NCI-H2227 (cell line): Measurements from ENCODE around the gene DNAJA4.
"Not testable (repeated sequence)": the region's sequence is repeated elsewhere in the genome, so short reads cannot be mapped to it uniquely, and the experiment has no call there.

Experiments
- DNase-seq: peaks from one replicate; lab custom pipeline; 2025; ENCODE audit not compliant: unreplicated experiment; lab: John Stamatoyannopoulos, UW

DNAJA4 gene

DNA sequence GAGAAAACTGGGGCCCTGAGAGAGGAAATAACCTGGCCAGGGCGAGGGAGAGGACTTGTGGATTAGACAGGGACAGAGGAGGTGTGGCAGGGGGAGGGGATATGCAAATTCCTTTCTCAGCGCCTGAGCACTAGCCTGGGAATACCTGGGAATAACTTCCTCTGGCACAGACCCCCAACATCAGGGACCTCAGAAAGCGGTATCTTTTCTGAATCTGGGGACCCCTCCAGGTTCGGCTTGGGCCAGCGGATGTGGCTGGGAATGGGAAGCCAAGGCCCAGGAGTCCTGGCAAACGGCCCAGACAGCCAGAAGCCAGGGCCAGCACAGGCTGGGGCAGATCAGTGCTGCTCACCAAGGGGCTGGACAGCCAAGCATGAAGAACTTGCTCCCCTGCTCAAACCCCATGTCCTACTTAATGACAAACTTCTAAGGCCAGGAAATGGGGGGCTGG is 20.8 kb upstream of the DNAJA4 start:
- DNase-seq = no peak

DNA sequence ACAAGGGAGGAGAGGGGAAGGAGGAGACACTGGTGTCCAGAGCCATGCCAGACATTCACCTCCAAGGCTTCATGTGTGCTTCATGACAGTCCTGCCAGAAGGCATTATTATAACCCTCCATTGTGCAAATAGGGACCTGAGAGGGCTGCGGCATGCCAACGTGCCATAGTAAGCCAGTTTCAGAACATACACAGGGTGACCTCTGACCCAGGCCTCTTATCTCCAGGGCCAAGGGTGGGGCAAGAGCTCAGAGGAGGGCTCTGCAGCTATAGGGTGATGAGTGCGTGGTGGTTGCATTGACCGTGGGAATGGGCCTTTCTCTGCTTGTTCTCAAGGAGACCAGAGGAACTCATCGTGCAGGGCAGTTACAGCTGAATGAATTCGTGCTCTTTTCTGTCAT is 20.3 kb upstream of the DNAJA4 start:
- DNase-seq = no peak

DNA sequence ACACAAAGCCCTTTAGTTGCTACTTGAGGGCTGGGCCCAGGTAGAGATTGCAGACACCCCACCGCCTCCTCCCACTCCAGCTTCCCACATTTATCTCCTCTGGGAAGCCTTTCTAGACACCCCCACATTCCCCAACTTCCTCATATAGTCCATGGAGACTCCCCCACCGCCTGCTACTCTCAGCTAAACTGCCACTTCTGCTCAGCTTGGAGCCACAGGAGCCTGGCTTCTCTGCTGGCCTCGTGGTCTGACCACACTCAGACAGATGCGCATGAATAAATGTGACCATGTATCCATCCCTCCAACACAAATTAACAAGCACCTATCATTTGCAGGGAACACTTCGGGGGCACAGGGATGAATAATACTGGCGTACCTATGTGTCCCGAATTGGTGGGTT is 19.5 kb upstream of the DNAJA4 start:
- no peak for DNase-seq

DNA sequence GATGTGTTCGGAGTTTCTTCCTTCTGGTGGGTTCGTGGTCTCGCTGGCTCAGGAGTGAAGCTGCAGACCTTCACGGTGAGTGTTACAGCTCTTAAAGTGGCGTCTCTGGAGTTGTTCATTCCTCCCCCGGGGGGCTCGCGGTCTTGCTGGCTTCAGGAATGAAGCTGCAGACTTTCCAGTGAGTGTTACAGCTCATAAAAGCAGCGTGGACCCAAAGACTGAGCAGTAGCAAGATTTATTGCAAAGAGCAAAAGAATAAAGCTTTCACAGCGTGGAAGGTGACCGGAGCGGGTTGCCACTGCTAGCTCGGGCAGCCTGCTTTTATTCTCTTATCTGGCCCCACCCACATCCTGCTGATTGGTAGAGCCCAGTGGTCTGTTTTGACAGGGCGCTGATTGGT is 19.0 kb upstream of the DNAJA4 start:
- not testable (repeated sequence) for DNase-seq

DNA sequence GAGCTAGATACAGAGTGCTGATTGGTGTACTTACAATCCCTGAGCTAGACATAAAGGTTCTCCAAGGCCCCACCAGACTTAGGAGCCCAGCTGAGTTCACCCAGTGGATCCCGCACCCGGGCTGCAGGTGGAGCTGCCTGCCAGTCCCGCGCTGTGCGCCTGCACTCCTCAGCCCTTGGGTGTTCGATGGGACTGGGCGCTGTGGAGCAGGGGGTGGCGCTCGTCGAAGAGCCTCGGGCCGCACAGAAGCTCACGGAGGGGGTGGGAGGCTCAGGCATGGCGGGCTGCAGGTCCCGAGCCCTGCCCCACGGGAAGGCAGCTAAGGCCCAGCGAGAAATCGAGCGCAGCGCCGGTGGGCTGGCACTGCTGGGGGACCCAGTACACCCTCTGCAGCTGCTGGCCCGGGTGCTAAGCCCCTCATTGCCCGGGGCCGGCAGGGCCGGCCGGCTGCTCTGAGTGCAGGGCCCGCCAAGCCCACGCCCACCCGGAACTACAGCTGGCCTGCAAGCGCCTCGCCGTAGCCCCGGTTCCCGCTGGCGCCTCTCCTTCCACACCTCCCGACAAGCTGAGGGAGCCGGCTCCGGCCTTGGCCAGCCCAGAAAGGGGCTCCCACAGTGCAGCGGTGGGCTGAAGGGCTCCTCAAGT is 18.3 kb upstream of the DNAJA4 start:
- DNase-seq = not testable (repeated sequence)

DNA sequence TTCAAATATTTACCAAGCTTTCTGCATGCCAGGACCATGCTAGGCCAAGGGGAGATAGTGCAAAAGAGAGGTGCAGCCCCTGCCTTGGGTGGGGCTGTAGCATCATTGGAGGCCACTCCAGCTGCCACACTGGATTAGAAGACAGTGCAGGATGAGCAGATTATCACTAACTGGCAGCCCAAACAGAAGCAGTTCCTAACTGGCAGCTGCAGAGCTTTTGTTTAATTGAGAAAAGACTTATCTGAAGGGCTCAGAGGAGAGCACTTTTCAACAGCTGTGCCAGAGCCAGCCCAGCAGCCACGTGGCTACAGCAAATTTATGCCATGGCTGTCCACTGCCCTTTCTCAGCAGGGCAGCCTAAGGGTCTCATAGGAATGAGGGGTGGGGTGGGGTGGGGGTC is 16.5 kb upstream of the DNAJA4 start:
- no peak for DNase-seq

DNA sequence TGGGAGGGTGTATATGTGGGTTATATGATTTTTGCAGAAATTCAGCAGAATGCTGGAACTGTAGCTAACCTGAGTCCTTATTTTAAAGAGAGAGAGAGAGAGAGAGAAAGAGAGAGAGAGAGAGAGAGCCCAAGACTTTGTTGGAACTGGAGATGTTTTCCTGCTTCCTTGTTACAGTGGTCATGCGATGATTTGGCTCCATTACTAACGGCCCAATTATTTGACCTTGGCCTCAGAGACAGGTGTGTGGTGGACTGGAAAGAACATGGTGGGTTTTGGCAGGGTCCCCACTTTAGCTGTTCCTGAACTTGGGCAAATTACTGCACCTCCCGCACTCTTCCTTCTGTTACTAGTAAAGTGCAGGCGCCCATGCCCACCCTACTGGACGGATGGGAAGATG is 15.2 kb upstream of the DNAJA4 start:
- DNase-seq = no peak

DNA sequence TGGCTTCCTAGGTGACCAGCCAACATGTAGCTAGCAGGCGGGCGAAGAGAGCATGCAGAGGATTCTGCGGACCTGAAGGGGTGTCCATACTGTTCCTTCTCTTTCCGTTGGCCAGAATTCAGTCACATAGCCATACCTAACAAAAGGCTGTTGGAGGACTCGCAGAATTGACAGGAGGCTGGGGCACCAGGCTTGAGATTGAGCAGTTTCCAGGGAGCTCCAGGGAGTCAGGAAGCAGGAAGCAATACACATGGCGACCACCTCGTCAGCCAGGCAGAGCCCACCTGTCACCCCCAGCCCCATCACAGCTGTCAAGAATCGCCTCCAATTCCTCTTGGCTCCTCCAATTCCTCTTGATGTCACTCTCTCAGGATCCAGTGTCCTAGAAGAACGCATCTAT is 13.2 kb upstream of the DNAJA4 start:
- DNase-seq = no peak

DNA sequence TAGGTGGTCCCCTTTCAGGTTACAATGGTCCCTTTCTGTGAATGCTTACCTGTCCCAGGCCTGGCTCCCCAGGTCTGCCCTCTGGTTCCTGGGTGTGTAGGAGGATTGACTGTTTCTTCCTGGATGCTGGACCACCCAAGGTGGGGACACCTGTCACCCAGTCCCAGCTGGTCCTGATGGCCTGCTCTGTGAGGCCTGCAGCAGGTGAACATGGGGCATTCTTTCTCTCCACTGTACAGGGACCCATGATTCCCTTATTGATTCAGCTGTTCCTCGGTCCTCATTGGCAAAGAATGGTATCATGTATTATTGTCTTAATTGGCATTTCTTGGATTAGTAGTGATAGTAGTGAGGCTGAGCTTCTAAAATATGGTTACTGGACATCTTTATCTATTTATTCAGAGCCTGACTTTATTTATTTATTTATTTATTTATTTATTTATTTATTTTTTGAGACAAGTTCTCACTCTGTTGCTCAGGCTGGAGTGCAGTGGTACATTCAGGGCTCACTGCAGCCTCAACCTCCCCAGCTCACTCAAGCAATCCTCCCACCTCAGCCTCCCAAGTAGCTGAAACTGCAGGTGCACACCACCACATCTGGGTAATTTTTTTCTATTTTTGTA is 8.8 kb upstream of the DNAJA4 start:
- no peak for DNase-seq

DNA sequence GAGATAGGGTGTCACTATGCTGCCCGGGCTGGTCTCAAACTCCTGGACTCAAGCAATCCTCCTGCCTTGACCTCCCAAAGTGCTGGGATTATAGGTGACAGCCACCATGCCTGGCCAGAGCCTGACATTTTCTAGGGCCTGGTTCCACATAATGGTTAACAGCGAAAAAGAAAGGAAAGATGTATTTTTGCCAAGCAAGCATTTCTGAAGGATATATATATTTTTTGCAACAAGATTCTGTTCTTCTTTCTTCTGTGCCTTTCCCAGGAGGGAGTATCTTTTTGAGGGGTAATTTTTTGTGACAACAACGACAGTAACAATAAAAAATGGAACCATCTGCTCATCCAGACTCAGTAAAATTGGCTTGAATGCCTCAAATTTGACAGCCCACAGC is 8.3 kb upstream of the DNAJA4 start:
- DNase-seq = no peak

DNA sequence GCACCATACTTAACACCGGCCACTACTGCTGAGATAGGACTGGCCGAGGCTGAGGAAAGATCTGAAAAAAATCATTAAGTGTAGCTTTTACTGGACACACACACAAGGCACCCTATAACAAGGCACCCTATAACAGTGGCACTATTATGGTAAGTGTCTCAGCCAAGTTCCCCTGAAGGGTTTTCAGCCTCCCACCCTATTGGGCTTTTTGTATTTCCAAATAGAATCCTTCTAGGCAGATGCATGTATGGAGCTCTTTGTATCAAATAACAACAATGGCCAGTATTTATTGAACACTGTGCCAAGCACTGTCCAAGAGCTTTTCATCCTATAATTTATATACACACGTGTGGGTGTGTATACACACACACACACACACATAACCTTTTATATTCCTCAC is 6.7 kb upstream of the DNAJA4 start:
- DNase-seq = no peak

DNA sequence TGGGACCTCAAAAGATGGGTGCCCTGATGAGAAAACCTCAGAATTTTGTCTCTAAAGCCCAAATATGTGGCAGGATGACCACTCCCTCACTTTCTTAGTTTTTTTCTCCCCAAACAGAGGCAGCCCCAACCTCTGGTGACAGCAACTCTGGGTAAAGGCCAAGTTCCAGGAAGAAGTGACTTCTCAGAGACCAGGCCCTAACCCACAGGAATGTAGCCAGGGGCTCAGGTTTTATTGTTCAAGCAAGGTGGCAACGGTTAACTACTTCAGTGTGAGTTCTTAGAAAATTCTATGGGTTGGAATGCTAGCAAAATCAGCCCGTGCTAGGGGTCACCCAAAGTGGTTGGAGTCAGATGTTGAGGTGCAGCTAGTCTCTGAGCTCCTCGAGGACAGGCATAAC is 5.1 kb upstream of the DNAJA4 start:
- DNase-seq = no peak

DNA sequence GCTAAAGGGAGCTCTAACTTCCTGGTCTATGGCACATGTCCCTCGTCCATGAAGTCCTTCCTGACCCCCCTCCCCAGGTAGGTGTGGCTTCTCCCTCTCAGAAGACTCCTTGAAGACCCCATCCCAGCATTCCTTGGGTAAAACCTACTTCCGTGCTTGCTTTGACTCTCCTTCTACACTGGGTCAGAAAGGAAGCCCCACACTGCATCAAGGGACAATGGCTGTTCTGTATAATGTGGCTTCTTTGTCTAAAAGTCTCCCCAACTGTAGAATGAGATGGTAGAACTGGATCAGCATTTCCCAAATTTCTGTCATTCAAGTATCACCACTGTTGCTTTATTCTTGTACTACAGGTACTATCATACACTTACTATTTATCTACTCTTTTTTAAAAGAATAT is 3.9 kb upstream of the DNAJA4 start:
- no peak for DNase-seq

DNA sequence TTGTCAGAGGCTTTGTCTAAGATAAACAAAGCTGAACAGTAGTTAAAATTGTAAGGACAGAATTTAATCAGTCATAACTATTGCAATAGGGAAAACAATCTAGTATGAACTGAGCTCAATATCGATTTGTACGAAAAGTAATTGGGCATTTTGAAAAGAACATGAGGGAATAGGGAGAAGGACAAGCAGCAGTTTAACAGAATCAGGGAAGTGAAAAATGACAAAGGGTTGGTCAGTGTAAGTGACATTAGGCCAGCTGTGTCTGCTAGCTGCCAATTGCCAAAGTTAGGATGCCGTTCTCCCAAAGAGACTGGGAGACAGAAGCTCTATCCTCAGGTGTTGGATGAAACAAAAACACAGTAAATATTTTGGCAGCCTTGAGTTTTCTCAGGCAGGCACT is 3.3 kb upstream of the DNAJA4 start:
- no peak for DNase-seq

DNA sequence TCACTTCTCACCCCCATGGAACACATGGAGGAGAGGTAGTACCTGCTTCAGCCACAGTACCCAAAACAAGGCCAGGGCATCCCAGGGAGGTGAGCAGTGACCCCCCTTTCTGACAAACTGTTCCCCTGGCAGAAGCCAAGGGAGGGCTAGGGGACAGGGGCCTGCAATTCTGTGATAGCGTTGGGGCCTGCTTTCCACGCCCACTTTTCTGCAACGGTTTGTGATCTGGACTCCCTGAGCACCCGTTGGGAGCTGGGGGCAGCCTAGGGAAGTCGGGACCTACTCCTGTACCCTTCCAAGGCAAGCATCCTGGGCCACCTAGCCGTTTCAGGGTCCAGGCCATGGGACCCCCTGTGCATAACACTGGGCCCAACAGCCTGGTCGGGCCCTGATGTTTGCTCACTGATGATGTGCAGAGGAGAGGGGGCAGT is 996 bp upstream of the DNAJA4 start:
- no peak for DNase-seq

DNA sequence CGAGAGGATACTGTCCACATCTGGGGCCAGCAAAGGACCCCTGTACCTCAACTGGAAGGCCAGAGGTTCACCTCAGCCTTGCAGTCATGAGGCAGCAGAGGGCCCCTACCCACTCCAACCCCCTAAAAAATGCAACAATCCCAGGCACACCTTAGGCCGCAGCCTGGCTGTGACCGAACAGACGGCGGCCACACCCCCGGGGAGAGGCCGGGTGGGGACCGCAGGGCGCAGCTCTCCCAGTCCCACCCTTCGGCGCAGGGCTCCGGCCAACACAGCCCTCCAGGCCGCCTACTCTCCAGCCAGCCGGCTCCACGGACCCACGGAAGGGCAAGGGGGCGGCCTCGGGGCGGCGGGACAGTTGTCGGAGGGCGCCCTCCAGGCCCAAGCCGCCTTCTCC is 457 bp upstream of the DNAJA4 start:
- DNase-seq = no peak

DNA sequence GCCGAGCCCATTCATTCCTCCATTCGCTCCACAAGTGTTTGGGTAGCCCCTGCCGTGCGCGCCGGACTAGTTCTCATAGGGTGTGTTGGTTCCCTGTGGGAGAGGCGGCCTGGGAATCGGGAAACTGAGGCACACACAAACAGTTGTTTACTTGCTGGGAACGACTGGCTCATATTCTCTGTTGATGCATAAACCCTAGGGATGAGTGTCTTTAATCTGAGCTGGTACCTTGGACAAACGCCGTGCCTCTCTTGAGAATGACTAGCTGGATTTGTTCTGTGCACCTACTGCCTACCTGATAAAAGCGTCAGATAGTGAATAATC is 737 bp downstream of the DNAJA4 start:
- DNase-seq = no peak

DNA sequence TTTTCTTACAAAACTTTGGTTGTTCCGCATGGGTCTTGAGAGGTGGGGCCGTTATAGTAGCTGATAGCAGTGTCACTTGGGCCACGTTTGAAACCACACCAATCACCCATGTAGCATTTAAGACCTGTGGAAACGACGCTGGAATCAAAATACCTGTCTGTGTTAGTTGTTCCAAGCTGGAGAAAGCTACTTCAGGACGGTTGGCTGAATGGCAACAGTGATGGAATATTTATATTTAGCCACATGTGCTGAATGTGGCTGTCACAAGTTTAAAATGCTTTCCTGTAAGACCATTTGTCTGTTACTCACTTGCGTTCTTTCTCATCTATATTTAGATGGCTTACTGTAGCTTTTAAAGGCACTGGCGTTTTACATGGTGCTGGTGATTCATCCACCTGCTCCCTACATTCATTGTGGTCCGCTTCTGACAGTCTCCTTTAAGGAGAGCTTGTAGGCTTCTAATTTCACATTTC is 1.4 kb downstream of the DNAJA4 start:
- DNase-seq = no peak

DNA sequence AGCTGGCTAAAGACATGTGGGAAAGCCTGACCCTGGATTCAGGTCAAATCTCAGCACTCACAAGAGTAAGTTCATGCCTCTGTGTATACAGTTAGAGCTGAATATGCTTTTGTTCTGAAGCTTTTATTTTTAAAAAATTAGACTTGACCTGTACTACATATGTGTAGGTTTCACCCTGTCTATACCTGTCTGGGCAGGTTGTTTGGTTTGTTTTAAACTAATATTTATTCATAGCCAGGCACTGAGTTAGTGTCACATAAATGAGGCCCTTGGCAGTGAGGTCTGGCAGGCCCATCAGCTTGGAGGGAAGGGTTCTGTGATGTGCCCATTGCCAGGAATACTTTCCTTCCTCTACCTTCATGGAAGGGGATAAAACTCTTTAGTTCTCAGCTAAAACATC is 1.9 kb downstream of the DNAJA4 start:
- DNase-seq = no peak

DNA sequence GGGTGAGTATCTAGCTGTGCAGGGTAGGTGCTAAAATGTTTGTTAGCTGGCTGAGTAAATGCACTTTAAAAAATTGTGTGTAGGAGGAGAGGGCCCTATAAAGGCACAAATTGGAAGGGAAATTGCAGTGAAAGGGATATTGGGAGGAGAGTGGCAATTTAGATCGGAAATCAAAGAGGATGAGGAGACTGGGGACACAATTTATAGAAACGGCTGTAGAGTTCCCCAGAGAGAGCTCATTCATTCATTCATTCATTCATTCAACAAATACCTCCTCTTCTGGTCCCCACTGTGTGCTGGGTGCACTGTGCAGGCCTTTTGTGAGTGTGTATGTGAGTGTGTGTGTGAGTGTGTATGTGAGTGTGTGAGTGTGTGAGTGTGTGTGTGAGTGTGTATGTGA is 2.4 kb downstream of the DNAJA4 start:
- no peak for DNase-seq

DNA sequence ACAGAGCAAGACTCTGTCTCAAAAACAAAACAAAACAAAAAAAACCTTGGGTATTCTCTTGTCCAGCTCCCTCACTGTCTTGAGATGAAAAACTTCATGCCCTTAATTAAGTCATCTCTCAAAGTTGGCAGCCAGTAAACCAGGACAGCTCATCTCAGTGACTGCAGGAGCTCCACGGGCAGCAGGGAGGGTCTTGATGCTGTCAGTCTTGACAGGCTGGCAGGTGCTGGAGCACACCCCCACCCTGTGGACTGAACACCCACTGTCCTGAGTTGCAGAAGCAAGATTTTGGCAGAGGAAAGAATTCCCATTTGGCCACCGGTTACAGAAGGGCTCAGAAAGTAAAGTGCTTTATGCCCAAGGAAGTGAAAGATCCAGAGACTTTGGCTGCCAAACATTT is 8.0 kb downstream of the DNAJA4 start:
- DNase-seq = no peak

DNA sequence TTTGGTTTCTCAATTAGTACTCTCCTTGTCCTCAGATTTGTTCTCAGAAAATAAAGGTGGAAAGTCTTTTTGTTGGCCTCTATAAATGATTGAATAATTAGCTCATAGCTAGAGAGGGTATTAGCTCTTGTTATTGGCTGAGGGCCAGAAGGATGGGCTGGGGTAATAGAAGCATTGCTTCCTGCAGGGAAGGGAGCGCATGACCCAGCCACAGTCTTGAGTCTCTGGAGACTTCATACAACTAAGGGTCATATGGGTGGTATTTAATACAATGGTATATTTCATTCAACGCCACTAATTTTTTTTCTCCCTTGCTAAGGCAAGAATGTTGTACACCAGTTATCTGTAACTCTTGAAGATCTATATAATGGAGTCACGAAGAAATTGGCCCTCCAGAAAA is 8.4 kb downstream of the DNAJA4 start:
- DNase-seq = no peak

DNA sequence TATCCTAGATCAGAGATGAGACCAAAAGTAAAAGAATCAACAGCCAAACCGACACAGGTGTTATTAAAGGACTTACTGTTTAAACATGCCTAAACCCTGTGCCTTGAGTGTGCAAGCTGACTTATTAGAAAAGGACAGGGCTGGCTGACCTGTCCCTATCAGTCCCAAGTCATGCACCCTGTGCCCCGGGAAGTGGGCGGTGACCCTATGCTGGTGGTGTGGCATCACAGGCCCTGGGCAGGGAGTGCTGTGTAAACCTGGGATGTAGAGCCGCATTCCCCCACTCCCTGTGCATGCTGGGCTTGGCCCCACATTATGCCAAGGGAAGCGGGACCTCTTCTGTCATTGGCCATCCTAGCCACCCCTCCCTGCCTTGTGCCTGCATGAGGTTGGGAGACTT is 10.6 kb downstream of the DNAJA4 start:
- DNase-seq = no peak
